IPS-18a (cell line): ENCODE measurements around the gene SERINC2.

Experiments used
- H3K27ac ChIP-seq: one replicate; pipeline ENCODE4 v1.5.1; 2013; ENCODE audit warnings: low read length
- H3K27me3 ChIP-seq: one replicate; pipeline ENCODE4 v1.6.1; 2013; ENCODE audit warnings: mild to moderate bottlenecking, low read length; ENCODE audit not compliant: control insufficient read depth, insufficient read depth
- H3K36me3 ChIP-seq: one replicate; pipeline ENCODE4 v1.6.1; 2013; ENCODE audit warnings: low read depth, low read length; ENCODE audit not compliant: control insufficient read depth
- H3K4me1 ChIP-seq: one replicate; pipeline ENCODE4 v1.6.1; 2013; ENCODE audit warnings: low read depth, low read length; ENCODE audit not compliant: control insufficient read depth
- H3K4me3 ChIP-seq: one replicate; pipeline ENCODE4 v1.5.1; 2013; ENCODE audit warnings: low read length
- H3K9ac ChIP-seq: one replicate; pipeline ENCODE4 v1.6.1; 2013; ENCODE audit warnings: mild to moderate bottlenecking, low read length, moderate library complexity
- H3K9me3 ChIP-seq: one replicate; pipeline ENCODE4 v1.6.1; 2013; ENCODE audit warnings: low read depth, low read length; ENCODE audit not compliant: control insufficient read depth

SERINC2 gene

GRCh38 chr1:31418626-31419323, 5.8 kb downstream of the SERINC2 start:
- H3K27me3 ChIP-seq = no peaks in the 10 kb centered on the region
- no peak overlapping the region for H3K4me3 ChIP-seq
- no peaks in the 10 kb centered on the region for H3K36me3 ChIP-seq
- peaks cover 18% of the 10 kb centered on the region for H3K4me1 ChIP-seq
- no peak overlapping the region for H3K9ac ChIP-seq
- no peak overlapping the region for H3K27ac ChIP-seq
- H3K9me3 ChIP-seq = no peaks in the 10 kb centered on the region

DNA sequence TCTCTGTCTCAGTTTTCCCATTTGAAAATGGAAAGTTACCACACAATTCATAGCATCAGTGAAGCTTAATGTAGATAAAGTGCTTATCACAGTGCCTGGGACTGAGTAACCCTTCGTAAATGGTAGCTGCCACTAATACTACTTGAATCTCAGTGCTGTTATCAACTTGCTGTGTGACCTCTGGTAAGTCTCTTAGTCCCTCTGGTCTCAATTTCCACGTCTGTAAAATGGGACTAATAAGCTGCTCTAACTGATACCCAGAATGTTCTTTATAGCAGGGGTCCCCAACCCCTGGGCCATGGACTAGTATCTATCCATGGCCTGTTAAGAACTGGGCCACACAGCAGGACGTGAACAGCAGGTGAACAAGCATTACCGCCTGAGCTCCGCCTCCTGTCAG, 7.7 kb downstream of the SERINC2 start:
- Histone ChIP-seq H3K27ac (no peak overlapping the region), H3K36me3 (no peaks in the 10 kb centered on the region), H3K27me3 (no peaks in the 10 kb centered on the region), H3K9me3 (no peaks in the 10 kb centered on the region), H3K4me1 (peaks cover 7% of the 10 kb centered on the region), H3K4me3 (no peak overlapping the region), H3K9ac (no peak overlapping the region)

DNA sequence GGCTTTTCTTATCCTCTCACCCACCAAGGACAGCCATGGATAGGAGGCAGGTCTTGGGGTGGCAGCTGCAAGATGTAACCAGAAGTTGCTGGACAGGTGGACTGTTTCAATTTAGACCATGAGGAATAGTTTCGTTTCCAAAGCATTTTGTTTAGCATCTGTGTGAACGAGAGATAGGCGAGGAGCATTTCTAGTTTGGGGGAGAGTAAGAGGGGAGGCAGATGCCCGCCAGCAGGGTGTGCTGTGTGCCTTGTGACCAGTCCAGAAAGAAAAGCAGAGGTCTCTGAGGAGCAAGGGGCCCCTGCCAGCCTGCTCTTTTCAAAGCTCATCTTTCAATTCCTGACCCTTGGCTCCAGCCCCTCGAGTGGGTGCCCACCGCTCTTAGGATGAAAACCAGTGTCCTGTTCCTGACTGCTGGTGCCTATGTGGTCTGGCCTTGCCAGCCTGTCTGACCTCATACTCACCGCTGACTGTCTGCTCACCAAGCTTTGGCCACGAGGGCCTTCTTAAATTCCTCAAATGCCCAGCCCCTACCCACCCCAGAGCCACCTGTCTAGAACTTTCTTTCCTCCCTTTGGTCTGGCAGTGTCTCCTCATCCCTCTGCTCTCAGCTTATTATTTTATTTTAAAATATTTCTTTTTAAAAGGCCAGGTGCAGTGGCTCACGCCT, 8.5 kb downstream of the SERINC2 start:
- Histone ChIP-seq H3K4me3 (no peak overlapping the region), H3K36me3 (no peaks in the 10 kb centered on the region), H3K27me3 (no peaks in the 10 kb centered on the region), H3K4me1 (no peaks in the 10 kb centered on the region), H3K9ac (no peak overlapping the region), H3K27ac (no peak overlapping the region), H3K9me3 (no peaks in the 10 kb centered on the region)

- Histone ChIP-seq H3K36me3 (no peaks in the 10 kb centered on the region), H3K4me1 (no peaks in the 10 kb centered on the region), H3K4me3 (no peak overlapping the region), H3K27ac (no peak overlapping the region), H3K9me3 (no peaks in the 10 kb centered on the region), H3K9ac (no peak overlapping the region), H3K27me3 (no peaks in the 10 kb centered on the region)
These were observed 9.7 kb downstream of the SERINC2 start for GRCh38 chr1:31422505-31423319.

DNA sequence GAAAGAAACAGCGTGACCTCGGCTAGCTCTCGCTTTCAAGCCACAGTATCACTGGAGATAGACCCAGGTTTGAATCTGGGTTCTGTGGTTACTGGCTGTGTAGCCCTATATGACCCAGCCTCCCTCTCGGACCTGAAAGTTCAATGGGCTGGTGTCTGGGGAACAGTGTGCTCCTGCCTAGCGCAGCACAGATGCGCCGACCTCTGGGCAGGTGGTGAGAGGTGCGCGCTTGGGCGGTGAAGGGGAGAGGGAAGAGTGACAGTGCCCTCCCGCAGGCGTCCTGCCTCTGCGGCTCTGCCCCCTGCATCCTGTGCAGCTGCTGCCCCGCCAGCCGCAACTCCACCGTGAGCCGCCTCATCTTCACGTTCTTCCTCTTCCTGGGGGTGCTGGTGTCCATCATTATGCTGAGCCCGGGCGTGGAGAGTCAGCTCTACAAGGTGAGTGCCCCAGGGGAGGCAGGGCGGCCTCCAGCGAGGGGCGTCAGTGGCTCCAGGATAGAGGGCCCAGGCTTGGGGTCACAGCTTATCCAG, 10.5 kb downstream of the SERINC2 start:
- Histone ChIP-seq H3K9me3 (no peaks in the 10 kb centered on the region), H3K27ac (no peak overlapping the region), H3K36me3 (no peaks in the 10 kb centered on the region), H3K4me3 (no peak overlapping the region), H3K27me3 (no peaks in the 10 kb centered on the region), H3K9ac (no peak overlapping the region), H3K4me1 (no peaks in the 10 kb centered on the region)

GRCh38 chr1:31424568-31424967, 11.6 kb downstream of the SERINC2 start:
- Histone ChIP-seq H3K27ac (no peak overlapping the region), H3K36me3 (no peaks in the 10 kb centered on the region), H3K9ac (no peak overlapping the region), H3K4me3 (no peak overlapping the region), H3K27me3 (no peaks in the 10 kb centered on the region), H3K9me3 (no peaks in the 10 kb centered on the region), H3K4me1 (no peaks in the 10 kb centered on the region)

DNA sequence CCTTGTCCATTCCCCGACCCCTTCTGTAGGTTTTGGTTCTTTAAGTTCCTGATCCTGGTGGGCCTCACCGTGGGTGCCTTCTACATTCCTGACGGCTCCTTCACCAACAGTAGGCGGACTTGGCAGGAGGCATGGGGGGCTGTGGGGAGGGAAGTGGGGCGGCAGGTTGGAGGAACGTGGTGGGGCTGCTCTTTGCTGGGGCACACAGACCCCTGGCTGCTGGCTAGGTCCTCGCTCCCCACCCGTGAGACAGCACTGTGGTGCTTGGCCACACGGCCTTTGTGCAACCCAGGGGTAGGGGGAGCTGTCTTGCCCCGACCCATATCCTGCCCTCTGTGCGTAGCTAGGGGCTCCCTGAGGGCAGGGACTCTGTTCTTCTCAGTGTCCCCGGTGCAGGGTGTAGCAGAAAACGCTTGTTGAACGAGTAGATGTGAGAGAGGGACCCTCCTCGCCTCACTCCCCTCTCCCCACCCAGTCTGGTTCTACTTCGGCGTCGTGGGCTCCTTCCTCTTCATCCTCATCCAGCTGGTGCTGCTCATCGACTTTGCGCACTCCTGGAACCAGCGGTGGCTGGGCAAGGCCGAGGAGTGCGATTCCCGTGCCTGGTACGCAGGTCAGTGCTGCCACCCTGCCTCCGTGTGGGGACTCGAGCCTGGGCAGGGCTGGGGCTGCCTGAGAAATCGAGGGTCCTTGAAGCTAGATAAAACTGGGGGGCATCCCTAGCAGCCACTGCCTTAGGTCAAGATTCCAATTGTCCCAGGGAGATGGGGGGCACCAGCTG, 12.5 kb downstream of the SERINC2 start:
- H3K27me3 ChIP-seq = no peaks in the 10 kb centered on the region
- H3K9me3 ChIP-seq = no peaks in the 10 kb centered on the region
- H3K27ac ChIP-seq = no peak overlapping the region
- H3K9ac ChIP-seq = no peak overlapping the region
- no peak overlapping the region for H3K4me3 ChIP-seq
- no peaks in the 10 kb centered on the region for H3K4me1 ChIP-seq
- no peaks in the 10 kb centered on the region for H3K36me3 ChIP-seq

DNA sequence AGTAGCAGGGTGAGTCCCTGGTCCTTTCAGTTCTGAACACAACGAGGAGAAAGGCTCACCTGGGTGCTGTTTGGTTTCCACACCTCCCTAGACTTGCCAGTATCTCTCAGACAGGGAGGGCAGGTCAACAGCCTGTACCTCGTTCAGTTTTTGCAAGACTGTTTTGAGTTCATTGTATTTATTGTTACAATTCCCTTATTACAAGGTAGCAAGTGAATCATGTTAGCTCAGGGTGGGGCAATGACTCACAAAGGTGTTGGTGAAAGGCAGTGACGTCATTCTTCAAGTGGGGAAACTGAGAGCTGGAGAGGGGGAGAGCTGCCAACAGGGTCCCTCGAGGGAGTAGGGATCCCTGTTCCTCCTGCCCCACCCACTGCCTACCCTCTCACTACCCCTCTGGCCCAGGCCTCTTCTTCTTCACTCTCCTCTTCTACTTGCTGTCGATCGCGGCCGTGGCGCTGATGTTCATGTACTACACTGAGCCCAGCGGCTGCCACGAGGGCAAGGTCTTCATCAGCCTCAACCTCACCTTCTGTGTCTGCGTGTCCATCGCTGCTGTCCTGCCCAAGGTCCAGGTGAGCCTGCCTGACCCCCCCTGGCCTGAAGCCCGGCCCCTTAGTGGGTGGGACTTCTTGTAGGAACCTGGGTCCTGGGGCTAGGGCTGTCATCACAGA, 13.4 kb downstream of the SERINC2 start:
- Histone ChIP-seq H3K4me1 (no peaks in the 10 kb centered on the region), H3K9ac (no peak overlapping the region), H3K27me3 (no peaks in the 10 kb centered on the region), H3K36me3 (no peaks in the 10 kb centered on the region), H3K9me3 (no peaks in the 10 kb centered on the region), H3K27ac (no peak overlapping the region), H3K4me3 (no peak overlapping the region)

DNA sequence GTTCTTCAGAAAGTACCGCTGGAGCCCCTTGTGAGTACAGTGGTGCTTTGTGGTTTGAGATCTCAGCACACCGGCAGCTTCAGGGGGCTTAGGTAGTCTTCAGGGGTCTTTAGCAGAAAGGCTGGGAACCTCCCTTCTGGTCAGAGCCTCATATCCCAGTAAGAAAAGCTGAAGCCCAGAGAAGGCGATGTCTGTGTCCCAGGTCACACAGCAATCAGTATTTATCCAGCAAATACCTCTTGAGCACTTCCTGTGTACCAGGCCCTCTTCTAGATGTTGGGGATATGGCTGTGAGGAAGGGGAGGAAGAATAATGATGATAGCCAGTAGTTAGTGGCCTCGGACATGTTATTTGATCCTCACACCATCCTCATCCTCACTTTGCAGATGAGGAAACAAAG, 14.3 kb downstream of the SERINC2 start:
- Histone ChIP-seq H3K36me3 (no peaks in the 10 kb centered on the region), H3K9ac (no peak overlapping the region), H3K27me3 (no peaks in the 10 kb centered on the region), H3K27ac (no peak overlapping the region), H3K4me3 (no peak overlapping the region), H3K4me1 (no peaks in the 10 kb centered on the region), H3K9me3 (no peaks in the 10 kb centered on the region)

DNA sequence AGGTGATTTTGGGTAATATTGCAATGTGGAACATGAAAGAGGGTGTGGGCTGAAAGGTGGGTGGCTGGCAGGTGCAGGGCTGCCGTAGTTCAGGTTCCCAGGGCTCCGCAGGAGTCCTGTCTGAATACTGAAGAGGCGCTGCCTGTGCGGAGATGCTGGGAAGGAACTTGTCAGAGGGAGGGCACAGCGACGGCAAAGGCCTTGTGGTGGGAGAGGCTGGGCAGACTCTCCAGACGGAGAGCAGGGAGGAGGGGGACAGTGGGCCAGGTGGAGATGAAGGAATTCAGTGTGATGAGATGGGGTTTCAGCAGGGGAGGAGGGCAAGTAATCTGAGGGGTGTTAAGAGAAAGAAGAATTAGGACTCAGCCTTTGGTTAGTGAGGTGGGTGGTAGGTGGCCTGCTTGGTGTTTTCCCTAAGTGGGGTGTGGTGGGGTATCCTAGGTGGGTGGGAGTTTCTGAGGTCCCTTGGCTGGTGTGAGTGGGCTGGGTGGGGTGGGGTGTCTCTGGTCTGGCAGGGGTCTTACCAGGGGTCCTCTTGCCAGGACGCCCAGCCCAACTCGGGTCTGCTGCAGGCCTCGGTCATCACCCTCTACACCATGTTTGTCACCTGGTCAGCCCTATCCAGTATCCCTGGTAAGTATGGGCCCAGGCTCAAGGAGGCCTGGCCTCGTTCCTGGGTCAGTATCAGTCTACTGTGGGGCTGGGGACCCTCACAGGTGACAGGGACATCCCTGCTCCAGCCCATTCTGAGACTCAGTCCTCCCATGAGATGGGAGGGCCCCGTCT, 15.6 kb downstream of the SERINC2 start:
- H3K36me3 ChIP-seq = no peaks in the 10 kb centered on the region
- H3K9ac ChIP-seq = no peak overlapping the region
- no peak overlapping the region for H3K27ac ChIP-seq
- H3K4me1 ChIP-seq = no peaks in the 10 kb centered on the region
- no peaks in the 10 kb centered on the region for H3K27me3 ChIP-seq
- no peaks in the 10 kb centered on the region for H3K9me3 ChIP-seq
- H3K4me3 ChIP-seq = no peak overlapping the region
